22Rv1 (cell line): Measurements from ENCODE around the gene DGAT2L6.

ENCODE experiments used
- H3K27ac ChIP-seq: fragments of 450-650 bp; 2 replicates; pipeline ENCODE4 v1.5.1; 2017
- CTCF ChIP-seq: fragments of 450-650 bp; IDR thresholded peaks from 2 replicates; pipeline ENCODE4 v1.5.1; 2017; ENCODE audit warnings: mild to moderate bottlenecking
- ZFX ChIP-seq: fragments of 450-650 bp; IDR thresholded peaks from 2 replicates; pipeline ENCODE4 v1.6.1; 2017; ENCODE audit warnings: antibody characterized with exemption, borderline replicate concordance

Gene DGAT2L6

GRCh38 chrX:70176938-70177533 is at the start of gene DGAT2L6:
DGAT2L6 (plus strand) TSS chrX:70177483; CDS start chrX:70177583, 100 bp downstream.
- no peak for TF ChIP-seq CTCF
- no peak for TF ChIP-seq ZFX
- H3K27ac ChIP-seq, result no peak within 1 kb of the TSS

GRCh38 chrX:70128071-70128470 is 49.2 kb upstream of the DGAT2L6 start:
- no peak overlapping the region for H3K27ac ChIP-seq
- no peak for TF ChIP-seq CTCF
- no peak for TF ChIP-seq ZFX

GRCh38 chrX:70129816-70130215 is 47.5 kb upstream of the DGAT2L6 start:
- no peak for TF ChIP-seq CTCF
- no peak for TF ChIP-seq ZFX
- no peak overlapping the region for H3K27ac ChIP-seq

GRCh38 chrX:70132224-70132623 is 45.1 kb upstream of the DGAT2L6 start:
- peak overlapping the region; percentile 84 for H3K27ac ChIP-seq
- no peak for TF ChIP-seq CTCF
- no peak for TF ChIP-seq ZFX

GRCh38 chrX:70132877-70133302 is 44.4 kb upstream of the DGAT2L6 start:
- no peak for TF ChIP-seq CTCF
- no peak for TF ChIP-seq ZFX
- H3K27ac ChIP-seq, result peak overlapping the region; percentile 84

- H3K27ac ChIP-seq, result peak within 1 kb of the TSS; percentile 84
- TF ChIP-seq ZFX (no peak), CTCF (peak; percentile 74)
These were observed 43.8 kb upstream of the DGAT2L6 start, which contains the start of gene IGBP1 for GRCh38 chrX:70133303-70134115. IGBP1 (plus strand) TSS chrX:70133447; CDS start chrX:70133948, 501 bp downstream.

GRCh38 chrX:70134116-70134477 is 43.2 kb upstream of the DGAT2L6 start:
- no peak for TF ChIP-seq CTCF
- no peak for TF ChIP-seq ZFX
- H3K27ac ChIP-seq, result peak overlapping the region; percentile 84
